HG03432 (cell line): ENCODE data around the gene UGP2.

Source experiments
- ATAC-seq: cut with Tn5 transposase; IDR thresholded peaks from one replicate; pipeline ENCODE4 v1.9.1; 2021; ENCODE audit warnings: mild to moderate bottlenecking, moderate library complexity; ENCODE audit not compliant: unreplicated experiment

UGP2 gene

DNA sequence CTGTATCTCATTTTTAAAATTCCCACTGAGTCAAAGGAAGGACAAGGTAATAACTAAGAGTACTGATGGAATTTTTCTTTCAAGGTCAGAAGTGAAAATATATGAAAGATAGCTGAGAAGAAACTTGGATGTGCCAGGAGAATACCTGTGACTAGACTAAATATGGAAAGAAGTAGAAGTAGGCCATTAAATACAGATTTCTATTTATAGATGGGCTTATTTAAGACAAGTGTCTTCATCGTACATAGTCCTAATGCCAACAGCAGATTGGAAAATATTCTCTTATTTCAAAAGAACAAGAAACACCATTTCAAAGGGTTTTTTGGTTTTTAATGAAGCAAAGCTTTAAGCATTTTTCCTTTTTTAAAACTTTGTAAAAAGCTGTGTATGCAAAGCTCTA, 22.0 kb downstream of the UGP2 start:
- ATAC-seq = no peak

DNA sequence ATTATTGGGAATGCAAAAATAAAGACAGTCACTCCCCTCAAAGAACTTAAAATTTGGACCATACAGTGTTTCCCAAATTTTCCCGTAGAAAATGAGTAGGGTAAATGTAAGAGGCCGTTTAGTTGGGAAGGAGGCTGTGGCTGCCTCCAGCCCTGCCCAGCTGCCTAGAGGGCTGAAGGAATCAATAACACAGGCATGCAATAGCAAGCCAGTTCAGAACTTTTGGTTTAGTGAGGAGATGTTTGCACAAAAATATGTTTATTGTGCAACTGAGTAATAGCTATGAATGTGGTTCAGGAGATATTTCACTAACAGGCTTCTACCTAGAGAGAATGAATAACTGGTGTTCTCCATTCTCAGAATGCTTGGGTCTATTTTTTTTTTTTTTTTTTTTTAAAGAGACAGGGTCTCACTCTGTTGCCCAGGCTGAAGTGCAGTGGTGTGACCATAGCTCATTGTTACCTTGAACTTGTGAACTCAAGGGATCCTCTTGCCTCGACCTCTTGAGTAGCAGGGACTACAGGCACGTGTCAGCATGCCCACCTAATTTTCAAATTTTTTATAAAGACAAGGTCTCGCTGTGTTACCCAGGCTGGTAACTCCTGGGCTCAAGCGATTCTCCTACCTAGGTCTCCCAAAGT, 23.6 kb downstream of the UGP2 start:
- ATAC-seq = no peak

DNA sequence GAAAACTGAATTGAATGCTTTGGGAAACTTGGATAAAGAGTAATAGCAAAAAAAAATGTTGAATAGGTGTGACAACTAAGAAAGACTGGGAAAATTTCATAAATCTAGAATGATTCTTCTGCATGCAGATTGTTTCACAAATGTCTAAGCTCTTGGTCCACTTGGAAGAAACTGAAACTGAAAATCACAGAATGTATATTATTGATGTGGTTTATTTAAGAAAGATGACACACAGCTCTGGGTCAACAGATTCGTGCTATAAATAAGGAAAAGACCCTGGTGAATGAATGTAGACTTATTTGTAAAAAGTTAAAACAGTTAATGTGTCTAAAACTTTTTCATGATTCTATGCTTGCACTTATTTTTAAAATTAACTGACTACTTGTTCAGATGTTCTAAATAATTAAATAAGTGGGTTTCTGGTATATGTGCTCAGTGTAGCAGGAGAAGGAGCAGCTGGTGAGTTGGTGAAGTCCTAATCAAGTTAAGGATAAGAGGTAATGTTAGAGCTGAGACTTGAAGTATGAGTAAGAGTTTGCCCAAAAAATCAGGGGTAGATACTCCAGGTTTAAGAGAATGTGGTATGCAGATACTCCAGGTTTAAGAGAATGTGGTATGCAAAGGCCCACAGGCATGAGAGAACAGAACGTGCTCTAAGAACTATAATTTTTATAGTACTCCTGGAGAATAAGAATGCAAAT, 24.5 kb downstream of the UGP2 start:
- peak; percentile 69 for ATAC-seq

DNA sequence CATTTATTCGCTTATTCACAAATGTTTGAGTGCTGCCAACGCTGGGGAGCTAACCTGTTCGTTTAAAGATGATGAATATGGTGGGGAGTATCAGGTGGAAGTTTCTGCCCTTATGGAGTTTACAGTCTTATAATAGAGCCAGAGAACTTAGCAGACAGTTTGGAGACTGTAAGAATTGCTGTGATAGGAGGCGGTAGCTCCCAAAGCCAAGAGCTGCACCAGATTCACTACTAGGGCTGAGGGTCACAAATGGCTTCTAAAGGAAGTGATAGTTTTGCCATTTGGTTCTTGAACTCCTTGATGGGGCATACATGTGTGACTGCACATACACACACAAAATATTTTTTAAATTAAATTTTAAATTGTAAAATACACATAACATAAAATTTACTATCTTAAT, 29.0 kb downstream of the UGP2 start:
- no peak for ATAC-seq

DNA sequence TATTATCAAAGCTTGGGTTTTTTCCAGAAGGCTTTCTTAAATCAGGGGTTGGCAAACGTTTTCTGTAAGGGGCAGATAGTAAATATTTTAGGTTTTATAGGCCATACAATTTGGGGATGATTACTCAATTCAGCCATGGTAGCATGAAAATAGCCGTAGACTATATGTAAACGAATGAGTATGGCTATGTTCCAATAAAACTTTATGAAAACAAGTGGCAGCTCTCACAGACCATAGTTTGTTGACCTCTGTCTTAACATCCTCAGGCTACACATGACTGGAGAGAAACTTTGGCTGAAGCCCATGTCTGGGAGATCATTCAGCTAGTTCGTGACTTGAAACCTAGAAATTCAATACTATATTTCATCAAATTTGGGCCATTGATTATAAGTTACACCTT, 30.2 kb downstream of the UGP2 start:
- ATAC-seq = no peak

DNA sequence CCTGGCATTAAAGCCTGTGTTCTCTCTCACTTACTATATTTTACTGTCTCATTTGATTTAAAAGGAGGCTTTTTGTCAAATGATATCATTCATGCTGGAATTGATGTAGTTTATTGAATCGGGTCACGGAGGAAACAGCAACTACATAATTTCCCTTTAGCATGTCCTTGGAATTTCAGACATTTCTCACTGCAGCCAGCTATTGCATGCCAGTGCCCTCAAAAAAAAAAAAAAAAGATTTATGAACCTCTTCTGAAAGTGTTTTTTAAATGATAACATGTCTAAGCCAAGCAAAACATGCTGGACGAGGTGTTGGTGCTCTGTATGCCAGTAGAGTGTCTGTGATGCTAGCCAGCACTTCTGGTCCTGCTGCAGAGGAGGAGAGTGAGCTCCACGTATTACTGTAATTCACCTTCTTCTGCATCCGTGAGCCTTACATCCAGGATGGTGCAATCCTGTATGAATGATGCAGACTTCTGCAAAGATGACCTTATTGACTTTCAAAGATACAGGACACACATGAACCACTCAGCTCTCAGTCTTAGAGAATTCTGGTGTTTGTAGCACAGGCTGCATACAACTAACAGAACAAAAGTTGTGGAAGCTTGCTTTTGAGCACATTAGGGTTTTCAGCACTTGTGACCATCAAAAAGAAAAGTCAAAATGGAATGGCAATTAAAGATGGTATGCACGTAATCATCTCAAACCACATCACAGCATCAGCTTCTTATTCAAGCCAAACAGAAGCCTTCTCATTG, 31.1 kb downstream of the UGP2 start:
- ATAC-seq = no peak

DNA sequence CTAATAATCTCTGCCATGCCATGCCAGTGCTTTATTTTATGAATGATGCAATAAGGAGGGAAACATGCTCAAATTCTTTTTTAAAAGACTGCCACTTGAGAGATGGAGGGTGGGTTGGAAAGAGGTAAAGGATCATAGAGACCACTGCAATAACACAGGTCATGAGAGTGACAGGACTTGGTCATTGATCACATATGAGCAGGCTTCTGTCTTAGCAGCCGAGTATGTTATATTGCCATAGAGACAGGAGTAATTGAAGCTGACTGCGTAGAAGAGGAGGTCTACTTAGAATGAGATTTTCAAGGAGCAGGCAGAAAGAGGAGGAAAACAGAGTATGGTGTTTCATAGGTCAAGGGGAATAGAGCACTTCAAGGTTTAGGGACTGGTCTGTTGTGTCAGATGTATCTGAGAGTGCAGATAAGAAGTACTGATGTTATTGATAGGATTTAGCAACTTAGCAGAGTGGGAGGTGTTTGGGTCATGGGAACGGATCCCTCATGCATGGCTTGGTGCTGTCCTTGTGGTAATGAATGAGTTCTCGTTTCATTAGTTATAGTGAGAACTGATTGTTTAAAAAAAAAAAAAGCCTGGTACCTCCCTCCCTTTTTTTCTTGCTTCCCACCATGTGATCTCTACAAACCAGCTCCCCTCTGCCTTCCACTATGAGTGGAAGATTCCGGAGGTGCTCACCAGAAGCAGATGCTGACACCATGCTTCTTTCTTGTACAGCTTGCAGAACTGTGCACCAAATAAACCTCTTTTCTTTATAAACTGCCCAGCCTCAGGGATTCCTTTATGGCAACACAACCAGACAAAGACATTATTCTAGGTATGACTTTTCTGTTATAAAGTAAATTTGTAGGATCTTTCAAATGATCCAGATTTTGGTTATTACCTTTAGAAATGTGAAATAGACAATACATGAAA, 32.8 kb downstream of the UGP2 start:
- no peak for ATAC-seq

DNA sequence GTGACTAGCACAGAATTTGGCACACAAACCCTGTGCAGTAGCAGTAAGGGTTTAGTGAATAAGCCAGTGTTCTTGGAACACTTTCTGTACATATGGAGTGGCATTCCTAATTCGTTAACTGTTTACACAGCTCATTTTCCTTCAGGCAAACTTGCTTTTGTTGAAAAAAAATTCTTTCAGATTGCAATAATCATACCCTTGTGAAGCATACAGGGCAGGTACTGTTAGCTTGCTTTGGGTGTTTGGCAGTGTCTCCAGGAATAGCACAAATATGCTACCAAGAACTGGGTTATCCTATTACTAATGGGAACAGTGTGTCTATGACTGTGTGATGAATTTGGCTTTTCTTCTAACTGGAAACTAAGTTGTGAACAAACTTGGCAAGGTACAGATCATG, 33.4 kb downstream of the UGP2 start:
- ATAC-seq = no peak

DNA sequence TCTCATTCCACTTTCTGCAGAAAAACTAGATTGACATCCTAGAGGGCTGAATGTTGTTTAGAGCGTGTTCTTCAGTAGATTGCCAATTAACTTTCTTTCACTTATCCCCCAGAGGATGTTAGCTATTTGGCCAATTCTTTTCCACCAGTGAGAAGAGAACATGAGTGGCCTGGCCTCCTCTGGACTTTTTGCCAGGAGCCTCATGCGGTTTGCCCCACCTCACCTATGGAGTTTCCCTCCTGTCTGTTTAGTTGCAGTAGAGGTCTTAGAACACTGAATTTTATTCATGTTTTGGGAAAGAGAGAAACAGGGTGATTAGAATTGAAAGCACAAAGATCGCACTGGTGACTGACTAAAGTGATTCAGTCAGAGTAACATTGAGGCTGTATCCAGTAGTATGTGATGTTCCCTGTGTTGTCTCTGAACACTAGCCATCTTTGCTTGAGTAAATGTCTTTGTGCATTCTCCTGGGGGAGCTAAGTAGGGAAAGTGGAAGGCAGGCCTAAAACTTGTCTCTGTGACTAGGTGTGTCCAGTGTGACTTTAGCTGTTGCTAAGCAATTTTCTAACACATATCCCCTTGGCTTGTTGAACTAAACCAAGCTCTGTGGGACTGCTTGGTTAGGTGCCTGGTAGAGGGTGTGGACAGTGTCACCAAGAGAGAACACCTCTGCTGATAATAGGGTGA, 34.0 kb downstream of the UGP2 start:
- no peak for ATAC-seq

DNA sequence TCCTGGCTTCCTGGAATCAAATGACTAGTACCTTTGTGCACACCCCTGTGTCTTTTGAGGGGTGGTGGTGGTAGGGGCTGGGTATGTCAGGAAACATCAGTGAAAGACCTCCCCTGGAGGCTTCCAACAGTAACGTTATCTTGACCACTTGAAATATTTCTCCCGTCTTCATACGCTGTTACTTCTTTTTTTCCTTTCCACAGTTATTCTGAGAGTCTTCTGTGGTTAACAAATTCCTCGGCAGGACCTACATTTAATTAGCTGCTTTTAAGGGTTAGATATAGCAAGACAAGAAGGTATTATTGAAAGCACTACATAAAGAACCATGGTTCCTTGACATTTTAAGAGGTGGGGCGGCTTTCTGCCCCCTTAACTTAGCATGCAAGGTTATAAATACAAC, 34.6 kb downstream of the UGP2 start:
- no peak for ATAC-seq

DNA sequence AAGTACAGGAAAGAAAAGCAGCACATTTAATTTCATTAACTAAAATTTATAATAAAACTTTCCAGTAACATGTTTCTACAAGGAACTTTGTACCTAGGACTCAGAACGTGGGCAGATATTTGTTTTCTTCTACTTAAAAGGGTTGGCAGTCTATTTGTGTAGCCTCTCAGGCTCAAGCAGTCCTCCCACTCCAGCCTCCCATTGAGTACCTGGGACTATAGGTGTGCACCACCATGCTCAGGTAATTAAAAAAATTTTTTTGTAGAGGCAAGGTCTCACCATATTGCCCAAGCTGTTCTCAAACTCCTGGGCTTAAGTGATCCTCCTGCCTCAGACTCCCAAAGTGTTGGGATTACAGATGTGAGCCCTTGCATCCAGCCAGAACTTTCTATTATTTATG, 36.8 kb downstream of the UGP2 start:
- ATAC-seq = no peak

DNA sequence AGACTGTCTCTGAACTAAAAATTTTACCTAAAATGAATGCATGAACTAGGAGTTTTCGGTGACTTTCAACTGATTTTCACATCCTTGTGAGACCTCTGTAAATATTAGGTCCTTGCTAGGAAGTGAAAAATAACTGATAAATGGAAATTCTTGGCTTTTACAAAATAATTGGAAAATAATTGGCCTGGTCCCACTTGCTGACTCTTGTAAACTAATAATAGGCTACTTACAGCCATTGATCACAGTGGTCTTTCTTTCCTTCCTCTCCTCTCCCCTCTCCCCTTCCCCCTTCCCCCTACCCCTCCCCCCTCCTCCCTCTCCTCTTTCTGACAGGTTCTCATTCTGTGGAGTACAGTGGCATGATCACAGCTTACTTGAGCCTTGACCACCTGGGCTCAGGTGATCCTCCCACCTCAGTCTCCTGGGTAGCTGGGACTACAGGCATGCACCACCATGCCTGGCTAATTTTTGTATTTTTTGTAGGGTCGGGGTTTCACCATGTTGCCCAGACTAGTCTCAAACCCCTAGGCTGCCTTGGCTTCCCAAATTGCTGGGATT, 38.3 kb downstream of the UGP2 start:
- no peak for ATAC-seq

DNA sequence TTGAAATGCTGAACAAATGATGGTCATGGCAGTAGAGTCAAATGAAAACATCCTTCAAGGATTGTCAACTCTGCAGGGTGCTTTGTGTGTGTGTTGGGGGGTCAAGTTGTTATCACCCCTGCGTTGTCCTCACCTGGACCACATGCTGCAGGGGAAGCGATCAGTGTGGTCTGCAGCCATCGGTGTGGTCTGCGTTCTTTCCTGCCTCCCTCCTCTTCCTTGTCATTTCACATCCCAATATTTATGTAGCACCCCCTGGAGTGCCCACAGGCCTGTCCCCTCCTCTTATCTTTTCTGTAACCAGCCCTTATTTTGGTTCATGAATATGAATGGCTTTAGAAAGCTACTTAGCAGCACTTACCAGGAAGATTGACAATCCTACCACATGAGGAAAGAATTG, 38.9 kb downstream of the UGP2 start:
- ATAC-seq = no peak

DNA sequence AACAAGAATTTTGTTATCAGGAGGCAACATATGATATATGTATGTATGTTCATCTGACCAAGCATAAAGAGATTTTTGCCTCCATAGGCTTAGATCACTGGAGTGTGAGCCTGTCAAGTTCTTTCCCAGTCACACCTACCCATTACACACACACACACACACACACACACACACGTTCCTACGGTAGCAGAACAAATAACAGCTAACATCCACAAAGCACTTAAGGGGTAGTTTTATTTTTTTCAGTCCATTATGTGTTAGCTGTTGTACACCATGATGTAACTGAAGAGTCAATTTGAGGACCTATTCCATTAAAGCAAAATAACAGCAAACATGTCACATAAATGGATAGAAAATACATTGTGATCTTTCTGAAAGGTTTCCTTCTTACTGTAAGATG, 39.5 kb downstream of the UGP2 start:
- no peak for ATAC-seq

DNA sequence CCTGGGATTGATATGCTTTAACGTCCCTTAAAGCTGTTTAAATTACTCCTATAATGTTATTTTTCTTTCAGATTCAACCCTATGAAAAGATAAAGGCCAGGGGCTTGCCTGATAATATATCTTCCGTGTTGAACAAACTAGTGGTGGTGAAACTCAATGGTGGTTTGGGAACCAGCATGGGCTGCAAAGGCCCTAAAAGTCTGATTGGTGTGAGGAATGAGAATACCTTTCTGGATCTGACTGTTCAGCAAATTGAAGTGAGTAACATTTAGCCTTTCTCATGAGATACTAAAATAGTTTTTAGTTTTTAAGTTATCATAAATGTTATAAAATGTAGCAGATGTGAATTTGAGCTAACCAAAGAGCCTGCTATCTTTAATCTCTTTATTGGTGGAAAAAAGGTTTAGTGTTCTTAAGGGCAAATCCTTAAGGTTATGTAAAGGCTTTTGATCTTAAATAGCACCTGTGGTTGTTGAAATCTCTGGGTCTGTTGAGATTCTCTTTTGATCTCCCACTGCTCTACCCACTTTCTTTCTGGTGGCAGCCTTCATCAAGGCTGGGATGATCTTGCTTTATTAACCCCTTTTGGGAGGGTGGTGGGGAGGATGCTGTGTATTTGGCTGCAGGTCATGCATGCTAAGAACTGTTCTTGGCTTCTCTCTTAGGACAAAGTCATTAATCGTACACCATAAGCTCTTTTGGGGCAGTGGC, 40.9 kb downstream of the UGP2 start:
- ATAC-seq = no peak

DNA sequence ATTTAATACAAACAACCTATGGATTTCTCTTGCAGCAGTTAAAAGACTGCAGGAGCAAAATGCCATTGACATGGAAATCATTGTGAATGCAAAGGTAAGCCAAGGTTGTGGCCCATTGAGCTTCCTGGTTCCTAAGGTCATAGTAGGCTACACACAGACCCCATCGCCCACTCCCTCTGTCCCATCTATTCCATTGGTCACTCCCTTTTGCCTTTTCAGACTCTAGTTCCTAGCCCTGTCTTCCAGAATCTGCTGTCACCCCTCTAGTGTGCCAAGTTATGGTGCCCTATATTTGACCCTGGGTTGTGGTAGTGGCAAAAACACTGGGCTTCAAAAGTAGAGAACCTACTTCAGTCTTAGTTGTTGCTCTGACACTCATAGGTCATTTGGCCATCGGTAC, 44.7 kb downstream of the UGP2 start:
- ATAC-seq = no peak

DNA sequence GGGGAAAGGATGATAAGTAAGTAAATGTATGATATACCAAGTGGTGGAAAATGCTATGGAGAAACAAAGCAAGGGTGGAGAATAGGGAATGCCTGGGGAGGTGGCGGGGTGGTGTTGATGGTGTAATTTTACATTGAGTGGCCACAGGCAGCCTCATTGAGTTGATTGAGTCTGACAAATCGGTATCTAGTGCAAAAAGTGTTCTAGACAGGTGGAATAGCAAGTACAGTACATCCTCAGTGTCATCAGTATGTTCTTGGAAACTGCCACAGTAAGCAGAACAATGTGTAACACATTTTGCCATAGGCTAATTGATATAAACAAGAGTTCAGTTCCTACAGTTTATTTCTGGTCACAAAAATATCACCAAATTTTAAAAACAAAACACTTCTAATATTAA, 46.4 kb downstream of the UGP2 start:
- no peak for ATAC-seq

DNA sequence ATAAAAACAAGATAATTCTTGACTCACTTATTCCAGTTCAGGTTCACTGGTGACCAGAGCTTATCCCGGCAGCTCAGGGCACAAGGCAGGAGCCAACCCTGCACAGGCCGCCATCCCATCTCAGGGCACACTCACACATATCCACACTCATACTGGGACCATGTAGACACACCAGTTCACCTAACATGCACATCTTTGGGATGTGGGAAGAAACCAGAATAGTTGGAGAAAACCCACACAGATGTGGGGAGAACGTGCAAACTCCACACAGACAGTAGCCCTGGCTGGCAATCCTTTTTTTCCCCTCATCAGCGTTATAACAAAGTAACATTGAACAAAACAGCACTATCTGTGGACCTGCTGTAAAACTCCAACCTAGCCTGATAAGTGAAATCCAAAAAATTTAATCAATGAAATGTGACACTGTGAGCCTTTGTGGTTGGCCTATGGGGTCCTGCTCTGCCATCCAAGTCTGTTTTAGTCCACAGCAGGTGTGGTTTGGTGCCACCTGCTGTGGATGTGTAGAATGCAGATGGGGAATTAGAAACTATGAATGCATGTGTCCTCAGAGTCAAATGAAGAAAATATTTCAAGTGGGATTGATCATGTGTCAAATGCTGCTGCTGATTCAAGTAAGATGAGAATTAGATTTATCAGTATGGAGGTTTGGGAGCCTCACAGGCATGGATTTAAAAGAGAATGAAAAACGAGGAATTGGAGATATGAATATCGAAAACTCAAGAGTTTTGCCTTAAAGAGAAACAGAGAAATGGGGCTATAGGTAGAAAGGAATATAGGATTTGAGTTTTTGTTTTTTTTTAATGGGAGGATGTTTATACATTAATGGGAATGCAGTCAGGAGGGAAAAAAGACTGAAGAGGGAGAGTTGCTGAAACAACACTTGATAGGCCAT, 47.0 kb downstream of the UGP2 start:
- ATAC-seq = peak; percentile 79

DNA sequence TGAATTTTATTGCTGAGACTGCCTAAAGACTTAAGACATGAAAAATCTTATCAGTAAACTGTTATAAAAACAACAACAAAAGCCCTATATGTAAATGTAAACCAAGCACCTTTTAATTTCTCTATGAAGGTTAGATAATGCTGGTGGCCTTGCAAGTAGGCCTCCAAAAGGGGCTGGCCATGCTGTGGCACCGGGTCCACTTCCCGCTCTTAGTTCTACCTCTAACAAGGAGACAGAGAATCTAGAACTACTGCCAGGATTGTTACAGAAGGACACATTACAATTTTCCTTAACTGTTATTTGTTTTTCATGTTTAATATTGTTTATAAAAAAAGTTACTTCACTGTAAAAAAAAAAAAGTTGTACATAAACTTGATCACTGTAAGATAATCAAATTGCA, 49.0 kb downstream of the UGP2 start:
- no peak for ATAC-seq
